CD4-positive, alpha-beta T cell treated with Interleukin-4 for 1 hour (primary cell): ENCODE results near the gene TSSK3.

Experiments
- DNase-seq, 2 donors: peaks; one replicate each; pipeline ENCODE4 v3.0.0-alpha.2; 2020 to 2022

The TSSK3 gene, protein sequence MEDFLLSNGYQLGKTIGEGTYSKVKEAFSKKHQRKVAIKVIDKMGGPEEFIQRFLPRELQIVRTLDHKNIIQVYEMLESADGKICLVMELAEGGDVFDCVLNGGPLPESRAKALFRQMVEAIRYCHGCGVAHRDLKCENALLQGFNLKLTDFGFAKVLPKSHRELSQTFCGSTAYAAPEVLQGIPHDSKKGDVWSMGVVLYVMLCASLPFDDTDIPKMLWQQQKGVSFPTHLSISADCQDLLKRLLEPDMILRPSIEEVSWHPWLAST

GRCh38 chr1:32362474-32363313 lies at the start of gene TSSK3, which contains the start of gene FAM229A:
Gene TSSK3, plus strand, starts transcription at chr1:32362539. Its CDS starts 163 bp downstream, at chr1:32362702.
Gene FAM229A, minus strand, starts transcription at chr1:32362485. Its CDS starts 394 bp downstream, at chr1:32362091.
- DNase-seq = no peak

DNA sequence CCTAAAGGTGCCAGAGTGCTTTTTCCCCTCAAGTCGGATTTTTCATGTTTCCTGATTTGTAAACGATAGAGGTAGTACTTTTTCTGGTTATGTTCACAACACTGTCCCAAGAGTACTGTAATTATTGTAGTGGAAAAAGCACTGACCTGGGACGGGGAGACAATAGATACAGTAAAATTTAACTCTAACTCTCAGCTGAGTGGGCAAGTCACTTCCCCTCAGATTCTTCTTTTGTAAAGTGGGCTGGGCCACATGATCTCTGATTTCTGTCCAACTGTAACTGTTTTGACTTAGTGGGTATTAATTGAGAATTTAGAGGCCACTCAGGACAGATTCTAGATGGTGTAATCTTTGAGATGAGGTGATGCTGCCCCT lies 45.4 kb upstream of the TSSK3 start:
- no peak for DNase-seq

- DNase-seq = no peak
Measured at GRCh38 chr1:32318127-32318869, 44.0 kb upstream of the TSSK3 start.

DNA sequence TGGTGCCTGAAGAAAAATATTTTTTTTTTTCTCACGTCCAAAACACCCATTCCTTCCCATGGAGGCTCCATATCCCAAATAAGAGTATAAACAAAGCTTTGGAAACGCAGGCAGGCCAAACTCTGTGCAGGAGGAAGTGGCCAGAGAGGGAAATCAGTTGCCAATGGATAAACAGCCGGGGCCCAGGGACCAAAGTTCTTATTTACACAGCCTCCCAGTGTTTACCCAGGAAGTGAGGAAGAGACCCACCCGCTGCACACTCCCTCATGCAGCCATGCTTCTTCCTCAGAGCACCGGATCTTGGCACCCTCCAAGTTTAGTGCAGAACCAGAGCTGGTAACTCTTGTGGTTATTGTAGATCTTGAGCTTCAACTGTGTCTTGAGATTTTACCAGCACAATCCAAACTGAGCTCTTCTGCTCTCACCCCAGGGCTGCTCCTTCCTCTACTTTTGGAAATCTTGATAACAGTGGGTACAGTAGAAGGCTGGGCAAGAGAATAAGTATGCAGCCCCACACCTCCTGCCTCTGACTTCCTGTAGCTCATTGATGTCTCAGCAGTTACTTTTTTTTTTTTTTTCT lies 40.5 kb upstream of the TSSK3 start:
- DNase-seq = peak; percentile 34 to 61

DNA sequence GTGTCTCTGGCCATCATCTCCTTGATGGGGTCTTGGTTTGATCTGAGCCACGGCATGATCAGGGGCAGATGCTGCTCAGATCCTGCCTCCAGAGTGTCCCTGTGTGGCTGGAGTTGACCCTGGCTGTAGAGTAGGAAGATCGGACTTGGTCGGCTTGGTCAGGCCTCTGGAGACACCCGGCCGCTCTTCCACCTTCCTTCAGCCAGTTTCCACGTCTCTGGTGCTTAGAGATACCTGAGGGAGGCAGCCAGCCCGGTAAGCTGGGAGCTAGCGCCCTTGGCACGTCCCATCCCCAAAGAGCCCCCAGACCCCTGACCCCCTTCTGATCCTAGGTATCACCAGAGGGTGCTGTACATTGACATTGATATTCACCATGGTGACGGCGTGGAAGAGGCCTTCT lies 35.1 kb upstream of the TSSK3 start:
- DNase-seq = no peak

- DNase-seq = no peak
Measured at GRCh38 chr1:32329931-32330466, 32.3 kb upstream of the TSSK3 start.

DNA sequence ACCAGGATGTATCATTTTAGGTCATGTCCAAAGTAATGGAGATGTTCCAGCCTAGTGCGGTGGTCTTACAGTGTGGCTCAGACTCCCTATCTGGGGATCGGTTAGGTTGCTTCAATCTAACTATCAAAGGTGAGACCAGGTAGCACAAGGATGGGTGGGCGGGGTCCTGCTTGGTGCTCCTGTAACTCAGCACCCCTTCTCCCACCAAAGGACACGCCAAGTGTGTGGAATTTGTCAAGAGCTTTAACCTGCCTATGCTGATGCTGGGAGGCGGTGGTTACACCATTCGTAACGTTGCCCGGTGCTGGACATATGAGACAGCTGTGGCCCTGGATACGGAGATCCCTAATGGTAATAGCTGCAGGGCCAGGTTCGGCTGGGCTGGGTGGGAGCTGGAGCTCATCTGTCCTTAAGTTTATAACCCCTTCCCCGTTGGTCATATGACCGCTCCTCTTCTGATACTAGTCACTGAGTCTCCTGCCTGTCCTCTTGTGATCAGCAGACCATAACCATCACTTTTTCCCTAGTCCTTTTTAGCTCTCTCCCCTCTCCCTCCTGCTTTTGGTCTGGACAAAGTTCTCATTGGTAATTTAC lies 31.7 kb upstream of the TSSK3 start:
- DNase-seq = no peak

DNA sequence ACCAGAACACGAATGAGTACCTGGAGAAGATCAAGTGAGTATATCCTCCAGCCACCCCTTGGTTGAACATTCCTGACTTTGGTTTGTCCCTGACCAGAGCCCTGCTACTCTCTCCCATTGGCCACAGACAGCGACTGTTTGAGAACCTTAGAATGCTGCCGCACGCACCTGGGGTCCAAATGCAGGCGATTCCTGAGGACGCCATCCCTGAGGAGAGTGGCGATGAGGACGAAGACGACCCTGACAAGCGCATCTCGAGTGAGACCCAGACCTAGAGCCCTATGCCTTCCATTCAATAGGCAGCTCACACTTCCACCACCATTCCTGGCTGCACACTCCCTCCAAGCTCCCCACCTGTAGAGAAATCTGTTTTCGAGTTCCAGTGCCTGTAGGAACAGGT lies 30.8 kb upstream of the TSSK3 start:
- DNase-seq = no peak

DNA sequence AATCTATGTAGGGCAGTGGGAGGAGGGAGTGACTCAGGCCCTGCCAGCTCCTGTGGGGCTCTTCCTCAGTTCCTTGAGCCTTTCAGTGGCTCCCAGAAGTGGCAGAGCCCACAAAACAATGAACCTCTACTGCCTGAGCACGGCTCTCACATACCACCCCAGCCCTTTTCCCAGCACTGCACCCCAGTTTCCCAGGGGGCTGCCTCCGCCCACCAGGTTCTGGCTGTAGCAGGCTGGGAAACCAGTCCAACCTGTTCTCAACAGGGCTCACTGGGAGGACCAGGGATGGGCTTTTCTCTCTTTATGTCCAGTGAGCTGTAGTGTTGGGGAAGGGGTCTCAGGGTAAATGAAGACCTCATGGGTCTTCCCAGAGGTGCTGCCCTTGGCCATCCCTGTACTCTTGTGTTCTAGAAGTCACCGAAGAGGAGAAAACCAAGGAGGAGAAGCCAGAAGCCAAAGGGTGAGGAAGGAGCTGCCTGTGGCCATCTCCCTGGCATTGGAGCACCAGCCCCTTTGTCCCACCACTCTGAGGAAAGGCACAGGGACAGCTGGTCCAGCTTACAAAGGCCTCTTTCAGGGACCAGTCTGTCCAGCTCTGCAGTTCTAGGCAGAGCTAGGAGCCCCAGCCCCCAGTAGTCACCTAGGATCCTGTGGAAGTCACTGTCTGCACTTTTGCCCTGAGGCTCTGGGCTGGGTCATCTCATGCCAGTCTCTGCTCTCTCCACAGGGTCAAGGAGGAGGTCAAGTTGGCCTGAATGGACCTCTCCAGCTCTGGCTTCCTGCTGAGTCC lies 29.9 kb upstream of the TSSK3 start:
- no peak for DNase-seq

DNA sequence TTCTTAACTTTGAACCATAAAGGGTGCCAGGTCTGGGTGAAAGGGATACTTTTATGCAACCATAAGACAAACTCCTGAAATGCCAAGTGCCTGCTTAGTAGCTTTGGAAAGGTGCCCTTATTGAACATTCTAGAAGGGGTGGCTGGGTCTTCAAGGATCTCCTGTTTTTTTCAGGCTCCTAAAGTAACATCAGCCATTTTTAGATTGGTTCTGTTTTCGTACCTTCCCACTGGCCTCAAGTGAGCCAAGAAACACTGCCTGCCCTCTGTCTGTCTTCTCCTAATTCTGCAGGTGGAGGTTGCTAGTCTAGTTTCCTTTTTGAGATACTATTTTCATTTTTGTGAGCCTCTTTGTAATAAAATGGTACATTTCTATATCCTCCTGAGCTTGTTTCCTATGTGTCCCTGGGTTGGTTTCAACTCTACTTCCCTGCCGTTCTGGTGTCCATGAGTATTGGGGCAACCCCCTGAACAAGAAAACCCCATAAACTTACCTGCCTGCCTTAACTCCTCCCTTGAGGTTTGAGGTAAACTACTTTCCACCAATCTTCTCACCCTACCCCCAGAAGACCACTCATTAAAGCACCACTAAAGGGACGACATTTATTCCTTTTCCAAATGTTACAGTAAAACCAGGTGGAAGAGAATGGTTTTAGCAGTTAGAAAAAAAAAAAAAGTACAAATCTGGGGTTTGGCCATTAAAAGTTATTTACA lies 28.9 kb upstream of the TSSK3 start:
- no peak for DNase-seq

DNA sequence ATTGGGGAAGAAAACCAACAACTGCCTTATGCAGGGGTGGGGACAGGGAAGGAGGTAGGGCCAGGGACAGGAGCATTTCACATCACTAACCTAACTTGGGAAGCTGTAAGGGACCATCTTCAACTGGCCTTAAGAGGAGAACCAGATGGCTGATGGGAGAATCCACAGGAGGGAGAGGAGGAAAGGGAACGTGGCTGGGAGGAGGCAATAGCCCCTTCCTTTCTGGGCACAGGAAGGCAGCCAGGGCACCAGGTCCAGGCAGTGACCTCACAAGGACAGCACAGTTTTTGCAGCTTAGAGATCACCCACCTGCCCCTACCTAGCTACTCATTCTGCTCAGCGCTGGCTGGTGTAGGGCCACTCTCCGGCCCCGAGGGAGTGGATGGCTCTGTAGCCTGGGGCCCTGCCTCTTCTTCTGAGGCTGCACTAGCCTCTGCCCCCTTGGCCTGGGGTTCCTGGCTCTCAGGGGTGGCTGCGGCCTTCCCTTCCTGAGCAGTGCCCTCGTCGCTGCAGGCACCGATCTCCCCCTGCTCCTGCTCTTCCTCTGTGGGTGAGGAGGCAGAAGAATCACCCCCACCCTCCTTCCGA lies 28.0 kb upstream of the TSSK3 start:
- no peak for DNase-seq

DNA sequence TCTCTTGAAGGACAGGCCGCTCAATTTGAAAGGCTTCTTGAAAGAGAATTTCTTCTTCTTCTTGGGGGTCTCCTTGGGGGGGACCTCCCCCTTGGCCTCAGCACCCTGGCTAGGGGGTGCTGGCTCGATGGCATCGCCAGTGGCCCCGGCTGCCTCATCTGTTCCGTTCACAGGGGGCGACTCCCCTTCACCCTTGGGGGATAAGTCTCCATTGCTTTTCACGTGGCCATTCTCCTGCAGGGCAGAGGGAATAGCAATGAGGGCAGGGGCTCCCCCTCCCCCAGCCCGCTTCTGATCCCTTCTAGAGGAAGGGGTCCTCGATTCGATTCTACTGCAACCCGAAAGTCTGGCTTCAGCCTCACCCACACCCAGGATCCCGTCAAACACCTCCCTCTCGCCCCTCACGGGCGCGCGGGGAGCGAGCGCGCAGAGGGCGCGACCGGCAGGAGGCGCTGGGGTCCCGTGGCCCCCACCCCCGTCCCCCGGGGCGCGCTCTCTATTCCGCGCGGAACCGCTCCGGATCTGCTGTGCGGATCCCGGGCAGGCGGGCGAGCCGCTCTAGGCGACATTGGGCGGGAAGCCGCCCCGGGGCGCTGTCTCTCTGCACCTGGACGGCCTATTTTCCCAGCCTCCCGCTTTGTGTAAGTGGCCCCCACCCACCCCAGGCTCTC lies 27.3 kb upstream of the TSSK3 start:
- peak; percentile 70 for DNase-seq

DNA sequence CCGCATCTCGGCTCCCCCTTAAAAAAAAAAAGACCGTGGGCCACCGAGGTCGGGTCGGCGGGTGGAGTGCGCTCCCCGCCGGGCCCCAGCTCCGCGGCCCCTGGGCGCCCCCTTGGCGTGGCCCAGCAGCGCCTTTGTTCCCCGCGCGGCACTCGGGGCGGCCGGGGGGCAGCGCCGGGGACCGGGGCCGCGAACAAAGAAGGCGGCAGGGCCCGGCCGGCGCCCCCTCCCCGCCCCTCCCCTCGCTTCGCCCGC lies 26.9 kb upstream of the TSSK3 start:
- DNase-seq = no peak

DNA sequence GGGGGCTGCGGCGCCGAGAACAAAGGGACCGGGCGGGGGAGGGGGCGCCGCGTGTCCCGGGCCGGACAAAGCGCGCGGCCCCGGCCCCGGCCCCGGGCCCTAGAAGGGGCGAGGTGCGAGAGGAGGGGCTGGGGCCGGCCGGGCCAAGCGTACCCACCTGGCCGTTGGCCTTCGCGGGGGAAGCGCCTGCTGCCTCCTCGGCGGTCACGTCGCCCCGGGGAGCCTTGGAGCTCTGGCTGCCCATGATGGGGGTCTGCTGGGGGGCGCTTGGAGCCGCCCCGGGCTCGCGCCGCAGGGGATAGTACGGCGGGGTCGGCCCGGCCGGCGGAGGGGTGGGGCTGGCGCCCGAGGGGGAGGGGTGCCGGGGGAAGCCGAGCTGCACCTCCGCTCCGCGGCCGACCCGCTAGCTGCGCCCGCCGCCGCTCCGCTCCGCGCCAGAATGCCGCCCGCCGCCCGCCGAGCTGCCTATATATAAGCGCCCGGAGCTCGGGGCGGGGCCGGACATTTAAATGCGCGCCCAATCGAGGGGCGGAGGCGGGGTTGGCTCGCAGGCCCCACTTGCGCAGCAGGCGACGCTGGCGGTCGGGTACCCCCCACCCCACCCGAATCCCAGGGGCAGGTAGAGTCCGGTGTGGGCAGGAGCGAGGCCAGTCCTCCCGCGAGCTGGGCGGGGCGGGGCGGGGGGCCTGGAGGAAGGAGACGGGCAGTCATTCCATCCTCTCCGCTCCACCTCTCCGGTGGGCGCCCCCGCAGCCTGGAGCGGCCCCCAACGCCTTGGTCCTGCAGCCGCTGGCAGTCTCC lies 26.3 kb upstream of the TSSK3 start, which contains the start of gene MARCKSL1:
MARCKSL1 (minus strand) TSS at position 444 of the 801 bp plus-strand sequence; CDS start at position 244, 200 bp downstream.
- peak; percentile 88 to 89 for DNase-seq

DNA sequence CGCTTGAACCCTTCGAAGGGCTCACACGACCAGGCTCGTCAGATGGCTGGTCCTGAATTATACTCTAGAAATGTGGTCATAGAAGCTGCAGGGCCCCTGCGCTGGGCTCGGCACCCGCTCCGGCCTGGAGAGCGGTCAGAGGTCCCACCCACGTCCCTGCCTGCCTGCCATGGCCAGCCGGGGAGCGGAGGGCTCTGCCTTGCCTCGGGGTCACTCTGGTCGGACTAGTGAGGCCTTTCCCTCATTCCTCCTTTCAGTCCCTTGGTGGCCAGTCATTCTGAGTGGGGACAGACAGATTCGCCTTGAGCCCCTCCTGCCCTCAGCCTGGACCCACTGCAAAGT lies 25.8 kb upstream of the TSSK3 start:
- DNase-seq = no peak

DNA sequence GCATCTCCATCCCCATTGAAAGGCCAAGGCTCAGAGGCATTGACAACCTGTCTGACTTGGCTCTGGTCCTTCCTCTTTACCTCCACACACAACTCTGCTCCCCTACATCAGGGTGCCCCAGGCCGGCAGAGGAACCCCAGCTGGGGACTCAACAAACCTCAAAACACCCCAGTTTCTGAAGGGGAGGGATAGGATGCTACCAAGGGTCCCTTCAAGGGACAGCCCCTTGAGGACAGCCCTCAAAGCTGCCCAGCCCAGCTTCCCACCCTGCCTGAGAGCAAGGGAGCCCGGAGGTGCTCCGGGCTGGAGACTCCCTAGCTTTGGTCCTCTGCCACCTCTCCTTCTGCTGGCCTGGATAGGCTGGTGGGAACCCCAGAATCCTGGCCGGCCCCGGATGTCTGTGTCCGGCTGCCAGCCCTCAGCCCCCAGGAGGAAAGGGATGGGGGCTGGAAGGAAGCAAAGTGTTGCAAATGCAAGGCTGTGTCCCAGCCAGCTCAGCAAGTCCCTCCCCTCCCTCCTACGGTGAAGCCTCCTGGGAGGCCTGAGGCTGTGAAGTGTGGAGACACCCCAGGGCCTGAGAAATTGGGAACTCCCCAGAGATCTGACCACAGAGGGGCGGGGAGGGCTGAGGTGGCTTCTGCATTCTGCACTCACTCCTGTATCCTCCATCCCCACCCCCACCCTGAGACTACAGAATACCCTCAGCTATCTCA lies 25.2 kb upstream of the TSSK3 start:
- peak; percentile 73 to 86 for DNase-seq

DNA sequence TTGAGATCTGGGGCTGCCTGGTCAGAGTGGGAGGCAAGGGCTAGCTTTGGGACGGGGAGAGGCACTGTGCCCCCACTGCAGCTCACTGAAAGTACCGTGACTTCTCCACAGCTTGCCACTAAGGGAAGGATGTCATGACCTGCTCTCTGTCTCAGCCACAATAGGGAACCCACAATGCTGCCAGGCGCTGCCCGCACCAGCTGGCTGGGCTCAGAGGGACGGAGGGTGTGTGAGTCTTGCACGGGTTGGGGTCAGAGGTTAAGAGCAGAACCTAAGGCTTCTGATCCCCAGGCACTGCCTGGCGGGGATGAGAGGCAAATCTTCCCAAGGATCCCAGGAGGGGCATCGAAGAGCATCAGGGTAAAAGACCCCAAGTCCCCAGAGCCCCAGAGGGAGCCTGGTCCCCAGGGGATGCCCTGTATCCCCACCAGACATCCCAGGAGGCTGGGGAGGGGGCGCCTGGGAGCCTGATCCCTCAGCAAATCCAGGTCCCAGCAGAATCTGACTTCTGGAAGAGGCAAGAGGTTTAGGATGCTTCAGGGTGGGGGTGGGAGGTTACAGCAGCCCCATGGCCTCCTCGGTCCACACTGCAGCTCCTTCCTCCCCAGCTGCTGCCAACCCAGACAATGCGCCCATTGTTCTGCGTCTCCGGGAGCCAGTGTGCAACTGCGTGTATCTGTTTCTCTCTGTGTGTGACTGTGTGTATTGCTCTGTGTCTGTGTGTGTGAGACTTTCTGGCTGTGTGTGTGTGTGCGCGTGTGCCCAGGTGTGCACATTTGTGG lies 24.3 kb upstream of the TSSK3 start:
- DNase-seq = peak; percentile 36 to 73

GRCh38 chr1:32338637-32339145 lies 23.6 kb upstream of the TSSK3 start:
- DNase-seq = no peak
